Glomerular visceral epithelial cell (primary cell): Measurements from ENCODE around the gene DEAF1.
A peak's percentile ranks its signal among the peaks of the same experiment; 100 is the strongest.
"Not testable (repeated sequence)": the region's sequence is repeated elsewhere in the genome, so short reads cannot be mapped to it uniquely, and the experiment has no call there.

ENCODE experiments used
- DNase-seq: peaks from one replicate; pipeline ENCODE4 v3.0.0-alpha.2; 2016; ENCODE audit errors: extremely low spot score

The DEAF1 gene, protein sequence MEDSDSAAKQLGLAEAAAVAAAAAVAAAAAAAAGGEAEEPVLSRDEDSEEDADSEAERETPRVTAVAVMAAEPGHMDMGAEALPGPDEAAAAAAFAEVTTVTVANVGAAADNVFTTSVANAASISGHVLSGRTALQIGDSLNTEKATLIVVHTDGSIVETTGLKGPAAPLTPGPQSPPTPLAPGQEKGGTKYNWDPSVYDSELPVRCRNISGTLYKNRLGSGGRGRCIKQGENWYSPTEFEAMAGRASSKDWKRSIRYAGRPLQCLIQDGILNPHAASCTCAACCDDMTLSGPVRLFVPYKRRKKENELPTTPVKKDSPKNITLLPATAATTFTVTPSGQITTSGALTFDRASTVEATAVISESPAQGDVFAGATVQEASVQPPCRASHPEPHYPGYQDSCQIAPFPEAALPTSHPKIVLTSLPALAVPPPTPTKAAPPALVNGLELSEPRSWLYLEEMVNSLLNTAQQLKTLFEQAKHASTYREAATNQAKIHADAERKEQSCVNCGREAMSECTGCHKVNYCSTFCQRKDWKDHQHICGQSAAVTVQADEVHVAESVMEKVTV

DNA sequence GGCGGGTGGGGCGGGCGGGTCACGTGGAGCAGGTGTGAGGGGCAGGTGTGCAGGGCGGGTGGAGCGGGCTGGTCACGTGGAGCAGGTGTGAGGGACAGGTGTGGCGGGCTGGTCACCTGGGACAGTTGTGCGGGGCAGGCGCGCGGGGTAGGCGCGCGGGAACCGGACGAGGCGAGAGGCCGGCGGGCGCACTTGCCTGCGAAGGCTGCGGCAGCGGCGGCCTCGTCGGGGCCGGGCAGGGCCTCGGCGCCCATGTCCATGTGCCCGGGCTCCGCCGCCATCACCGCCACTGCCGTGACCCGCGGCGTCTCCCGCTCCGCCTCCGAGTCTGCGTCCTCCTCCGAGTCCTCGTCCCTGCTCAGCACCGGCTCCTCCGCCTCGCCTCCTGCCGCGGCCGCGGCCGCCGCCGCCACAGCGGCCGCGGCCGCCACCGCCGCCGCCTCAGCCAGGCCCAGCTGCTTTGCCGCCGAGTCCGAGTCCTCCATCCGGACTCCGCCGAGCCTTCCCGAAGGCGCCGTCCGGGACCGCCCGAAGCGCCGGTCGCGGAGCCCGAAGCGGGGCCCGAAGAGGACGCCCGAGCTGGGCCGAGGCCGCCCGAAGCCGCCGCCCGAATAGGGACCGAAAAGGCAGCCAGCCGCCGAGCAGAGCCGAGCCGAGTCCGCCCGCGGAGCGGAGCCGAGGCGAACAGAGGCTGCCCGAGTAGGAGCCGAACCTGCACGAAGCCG lies at the start of gene DEAF1:
Gene DEAF1, minus strand, starts transcription at position 660 of the 725 bp plus-strand sequence. Its CDS starts 175 bp downstream, at position 485.
- DNase-seq, result peak; percentile 99

DNA sequence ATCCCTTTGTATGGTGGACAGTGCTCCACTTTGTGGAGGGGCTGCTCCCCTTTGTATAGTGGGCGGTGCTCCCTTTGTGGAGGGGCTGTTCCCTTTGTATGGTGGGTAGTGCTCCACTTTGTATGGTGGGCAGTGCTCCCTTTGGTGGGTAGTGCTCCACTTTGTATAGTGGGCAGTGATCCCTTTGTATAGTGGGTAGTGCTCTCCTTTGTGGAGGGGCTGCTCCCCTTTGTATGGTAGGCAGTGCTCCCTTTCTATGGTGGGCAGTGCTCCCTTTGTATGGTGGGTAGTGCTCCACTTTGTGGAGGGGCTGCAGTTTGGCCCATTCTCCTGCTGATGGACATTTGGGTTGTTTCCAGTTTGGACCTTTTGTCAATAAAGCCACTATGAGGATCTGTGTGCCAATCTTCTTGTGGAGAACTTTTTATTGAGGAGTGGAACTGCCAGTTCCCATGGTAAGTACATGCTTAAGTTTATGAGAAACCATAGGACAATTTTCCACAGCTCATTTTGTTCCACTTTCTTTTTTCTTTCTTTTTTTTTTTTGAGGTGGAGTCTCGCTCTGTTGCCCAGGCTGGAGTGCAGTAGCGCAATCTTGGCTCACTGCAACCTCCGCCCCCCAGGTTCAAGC lies 47.7 kb upstream of the DEAF1 start:
- no peak for DNase-seq

DNA sequence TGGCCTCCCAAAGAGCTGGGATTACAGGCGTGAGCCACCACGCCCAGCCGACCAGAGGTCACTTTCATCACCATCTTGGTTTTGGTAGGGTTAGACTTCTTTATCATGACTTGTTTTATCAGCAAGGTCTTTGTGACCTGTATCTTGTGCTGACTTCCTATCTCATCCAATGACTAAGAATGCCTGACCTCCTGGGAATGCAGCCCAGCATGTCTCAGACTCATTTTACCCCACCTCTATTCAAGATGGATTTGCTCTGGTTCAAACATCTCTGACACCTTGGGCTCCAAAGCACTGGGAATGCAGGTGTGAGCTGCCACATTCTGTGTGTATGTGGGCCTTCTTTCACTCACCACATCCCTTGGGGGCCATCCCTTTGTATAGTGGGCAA lies 47.1 kb upstream of the DEAF1 start:
- DNase-seq, result no peak

DNA sequence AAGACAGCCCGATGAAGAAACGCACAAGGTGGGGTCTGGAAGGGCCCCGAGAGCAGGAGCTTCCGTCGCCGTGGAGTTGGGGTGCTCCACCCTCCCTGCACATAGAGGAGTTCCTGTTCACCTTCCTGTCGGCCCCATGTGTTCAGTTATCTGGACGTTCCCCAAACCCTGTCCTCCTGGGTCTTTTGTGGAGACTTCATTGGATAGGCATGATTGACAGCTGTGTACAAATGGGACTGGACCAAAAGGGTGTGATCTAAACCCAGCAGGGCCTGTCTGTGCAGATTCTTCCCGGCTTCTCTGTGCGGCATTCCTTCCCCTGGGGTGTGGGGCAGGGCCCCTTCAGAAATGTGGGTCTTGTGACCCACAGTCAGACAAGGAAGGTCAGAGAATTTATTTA lies 42.9 kb upstream of the DEAF1 start:
- DNase-seq, result not testable (repeated sequence)

DNA sequence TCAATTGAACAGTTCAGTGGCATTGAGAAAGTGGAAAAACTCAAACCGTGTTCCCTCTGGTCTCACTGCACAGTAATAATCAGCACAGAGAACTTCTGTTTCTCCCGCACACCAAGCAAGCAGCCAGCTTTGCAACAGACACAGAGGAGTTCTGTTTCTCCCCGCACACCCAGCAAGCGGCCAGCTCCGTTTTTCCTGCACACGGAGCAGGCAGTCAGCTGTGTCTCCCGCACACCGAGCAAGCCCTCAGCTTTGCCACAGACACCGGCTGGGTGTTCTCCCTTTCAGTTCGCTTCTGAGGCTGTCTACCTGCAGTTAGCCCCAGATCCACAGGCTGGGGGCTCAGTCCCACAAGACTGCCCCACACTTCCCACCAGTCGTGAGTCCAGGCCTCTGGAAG lies 42.3 kb upstream of the DEAF1 start:
- DNase-seq, result no peak

DNA sequence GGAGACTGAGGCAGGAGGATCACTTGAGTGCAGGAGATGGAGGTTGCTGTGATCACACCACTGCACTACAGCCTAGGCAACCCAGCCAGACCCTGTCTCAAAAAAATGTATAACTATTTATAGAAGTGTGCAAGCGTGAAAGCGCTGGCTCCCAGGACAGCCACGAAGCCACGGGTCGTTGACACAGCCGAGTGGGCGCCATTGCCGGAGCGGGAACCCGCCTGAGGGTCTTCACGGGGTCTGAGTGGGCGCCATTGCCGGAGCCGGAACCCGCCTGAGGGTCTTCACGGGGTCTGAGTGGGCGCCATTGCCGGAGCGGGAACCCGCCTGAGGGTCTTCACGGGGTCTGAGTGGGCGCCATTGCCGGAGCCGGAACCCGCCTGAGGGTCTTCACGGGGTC lies 39.5 kb upstream of the DEAF1 start:
- DNase-seq, result not testable (repeated sequence)

DNA sequence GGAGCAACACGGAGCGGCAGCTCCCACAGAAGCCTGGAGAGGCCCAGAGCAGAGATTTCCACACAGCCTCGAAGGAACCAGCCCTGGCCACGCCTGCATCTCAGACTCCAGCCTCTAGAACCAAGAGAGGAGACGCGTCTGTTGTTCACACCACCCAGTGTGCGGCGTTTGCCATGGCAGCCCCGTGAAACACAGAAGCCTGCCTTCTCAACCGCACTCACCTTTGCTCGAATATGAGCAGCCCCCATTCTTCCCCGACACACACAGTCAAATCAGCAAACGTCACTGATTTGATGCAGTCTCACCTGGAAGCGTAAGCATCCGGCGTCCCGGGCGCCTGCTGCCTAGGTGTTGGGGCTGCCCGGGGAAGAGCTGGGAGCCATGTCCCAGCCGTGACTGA lies 38.0 kb upstream of the DEAF1 start:
- no peak for DNase-seq

DNA sequence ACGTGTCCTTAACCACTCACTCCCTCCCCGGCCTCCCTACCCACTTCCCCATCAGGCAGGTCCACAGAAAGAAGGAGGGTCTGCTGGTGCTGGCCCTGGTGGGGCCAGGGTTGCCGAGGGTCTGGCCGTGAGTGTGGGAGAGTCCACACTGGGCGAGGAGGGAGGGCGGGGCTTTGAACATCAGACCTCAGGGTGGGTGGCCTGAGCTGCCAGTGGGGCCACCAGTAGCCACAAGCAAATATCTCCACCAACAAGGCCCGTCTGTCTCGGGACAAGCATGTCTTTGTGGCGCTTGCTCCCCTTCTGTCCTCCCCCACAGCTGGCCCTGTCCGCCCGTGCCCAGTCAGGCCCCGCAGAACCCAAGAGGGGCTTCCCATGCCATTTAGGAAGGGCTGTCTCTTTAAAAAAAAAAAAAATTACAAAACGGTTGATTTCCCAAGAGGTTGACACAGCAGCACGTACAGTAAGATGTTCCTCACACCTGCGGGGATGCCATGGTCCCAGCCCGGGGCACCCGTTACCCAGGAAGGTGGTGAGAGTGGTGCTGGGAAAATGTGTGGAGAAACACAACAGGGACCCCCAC lies 34.6 kb upstream of the DEAF1 start:
- no peak for DNase-seq

DNA sequence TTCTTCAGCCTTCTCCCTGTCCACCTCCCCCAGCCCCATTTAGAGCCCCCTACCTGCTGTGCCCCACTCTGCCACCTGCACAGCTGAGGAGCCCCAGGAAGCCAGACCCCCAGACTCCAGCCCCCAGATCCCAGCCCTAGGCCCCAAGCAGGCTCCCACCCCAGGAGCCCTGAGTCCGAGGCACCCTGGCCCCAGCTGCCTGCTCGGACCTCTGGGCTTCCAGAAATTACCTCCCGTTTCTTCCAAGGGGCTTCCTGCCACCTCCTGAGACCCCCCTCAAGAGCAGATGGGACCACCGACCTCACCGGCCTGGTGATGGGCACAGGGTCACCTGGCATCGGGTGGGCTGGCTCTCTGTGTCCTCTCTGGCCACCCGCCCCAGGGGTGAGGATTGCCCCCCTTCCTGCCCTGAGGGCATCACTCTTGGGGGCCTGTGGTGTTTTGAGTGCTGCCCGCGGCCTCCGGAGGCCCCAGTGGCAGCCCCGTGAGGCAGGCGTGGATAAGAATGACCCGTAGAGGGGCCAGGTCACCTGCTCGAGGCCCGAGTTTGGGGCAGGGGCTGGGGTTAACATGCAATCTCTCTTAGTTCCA lies 34.0 kb upstream of the DEAF1 start:
- DNase-seq, result no peak

DNA sequence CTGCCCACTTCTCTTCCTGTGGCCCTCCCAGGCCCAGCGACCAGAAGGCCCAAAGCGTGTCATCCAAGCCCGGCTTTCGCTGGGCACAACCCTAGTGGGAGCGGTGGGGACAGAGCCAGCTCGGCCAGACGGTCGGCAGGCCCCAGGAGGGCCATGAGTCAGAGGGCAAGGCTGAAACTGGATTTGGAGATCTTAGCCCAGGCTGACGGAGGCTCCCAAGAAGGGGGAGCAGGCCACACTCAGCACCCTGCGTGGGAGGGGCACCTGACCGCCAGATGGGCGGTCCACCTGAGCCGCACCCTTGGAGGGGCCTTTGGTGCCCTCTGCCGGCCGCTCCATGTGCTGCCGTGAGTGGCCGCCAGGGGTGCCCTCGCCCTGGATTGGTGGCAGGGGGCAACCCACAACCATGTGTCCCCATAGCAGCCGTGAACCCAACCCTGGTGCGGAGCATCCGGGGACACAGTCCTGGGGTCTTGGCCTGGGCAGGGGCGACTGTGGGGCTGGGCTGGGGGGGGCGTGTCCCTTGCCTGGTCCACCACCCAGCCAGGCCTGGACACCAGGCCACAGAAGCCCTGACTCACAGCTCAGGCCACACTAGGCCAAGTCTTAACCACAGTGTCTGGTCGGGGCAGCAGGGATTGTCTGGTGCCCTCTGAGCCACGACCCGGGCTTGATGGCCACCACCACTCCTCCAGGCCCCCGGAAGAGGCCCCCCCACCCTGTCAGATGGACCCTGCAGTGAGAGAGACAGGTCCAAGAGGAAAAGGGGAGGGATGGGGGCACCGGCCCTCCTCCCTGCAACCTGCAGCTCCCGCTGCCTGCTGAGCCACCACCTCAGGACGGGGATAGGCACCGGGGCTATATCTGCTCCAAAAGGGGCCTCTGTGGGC lies 33.1 kb upstream of the DEAF1 start:
- peak; percentile 98 for DNase-seq

DNA sequence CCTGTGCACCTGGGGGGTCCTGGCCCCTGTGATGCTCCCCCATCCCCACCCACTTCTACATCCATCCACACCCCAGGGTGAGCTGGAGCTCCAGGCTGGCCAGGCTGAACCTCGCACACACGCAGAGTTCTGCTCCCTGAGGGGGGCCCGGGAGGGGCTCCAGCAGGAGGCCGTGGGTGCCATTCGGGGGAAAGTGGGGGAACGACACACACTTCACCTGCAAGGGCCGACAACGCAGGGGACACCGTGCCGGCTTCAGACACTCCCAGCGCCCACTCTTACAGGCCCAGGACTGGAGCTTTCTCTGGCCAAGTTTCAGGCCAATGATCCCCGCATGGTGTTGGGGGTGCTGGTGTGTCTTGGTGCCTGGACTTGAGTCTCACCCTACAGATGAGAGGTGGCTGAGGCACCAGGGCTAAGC lies 32.3 kb upstream of the DEAF1 start:
- no peak for DNase-seq

DNA sequence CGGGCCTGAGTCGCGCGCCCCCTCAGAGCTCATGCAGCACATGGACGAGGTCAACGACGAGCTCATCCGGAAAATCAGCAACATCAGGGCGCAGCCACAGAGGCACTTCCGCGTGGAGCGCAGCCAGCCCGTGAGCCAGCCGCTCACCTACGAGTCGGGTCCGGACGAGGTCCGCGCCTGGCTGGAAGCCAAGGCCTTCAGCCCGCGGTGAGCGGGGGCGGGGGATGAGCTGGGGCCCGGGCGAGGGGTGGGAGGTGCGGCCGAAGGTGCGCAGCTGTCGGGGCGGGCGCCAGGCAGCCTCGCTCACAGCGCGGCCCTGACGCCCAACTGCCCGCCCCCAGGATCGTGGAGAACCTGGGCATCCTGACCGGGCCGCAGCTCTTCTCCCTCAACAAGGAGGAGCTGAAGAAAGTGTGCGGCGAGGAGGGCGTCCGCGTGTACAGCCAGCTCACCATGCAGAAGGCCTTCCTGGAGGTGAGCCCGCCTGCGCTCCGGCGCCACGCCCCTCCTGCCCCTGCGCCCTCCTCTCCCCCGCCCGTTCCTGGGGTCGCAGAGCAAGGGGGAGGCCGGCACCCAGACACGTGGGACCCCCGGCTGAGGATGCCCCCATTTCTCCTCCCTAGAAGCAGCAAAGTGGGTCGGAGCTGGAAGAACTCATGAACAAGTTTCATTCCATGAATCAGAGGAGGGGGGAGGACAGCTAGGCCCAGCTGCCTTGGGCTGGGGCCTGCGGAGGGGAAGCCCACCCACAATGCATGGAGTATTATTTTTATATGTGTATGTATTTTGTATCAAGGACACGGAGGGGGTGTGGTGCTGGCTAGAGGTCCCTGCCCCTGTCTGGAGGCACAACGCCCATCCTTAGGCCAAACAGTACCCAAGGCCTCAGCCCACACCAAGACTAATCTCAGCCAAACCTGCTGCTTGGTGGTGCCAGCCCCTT lies 31.5 kb upstream of the DEAF1 start:
- DNase-seq, result no peak

DNA sequence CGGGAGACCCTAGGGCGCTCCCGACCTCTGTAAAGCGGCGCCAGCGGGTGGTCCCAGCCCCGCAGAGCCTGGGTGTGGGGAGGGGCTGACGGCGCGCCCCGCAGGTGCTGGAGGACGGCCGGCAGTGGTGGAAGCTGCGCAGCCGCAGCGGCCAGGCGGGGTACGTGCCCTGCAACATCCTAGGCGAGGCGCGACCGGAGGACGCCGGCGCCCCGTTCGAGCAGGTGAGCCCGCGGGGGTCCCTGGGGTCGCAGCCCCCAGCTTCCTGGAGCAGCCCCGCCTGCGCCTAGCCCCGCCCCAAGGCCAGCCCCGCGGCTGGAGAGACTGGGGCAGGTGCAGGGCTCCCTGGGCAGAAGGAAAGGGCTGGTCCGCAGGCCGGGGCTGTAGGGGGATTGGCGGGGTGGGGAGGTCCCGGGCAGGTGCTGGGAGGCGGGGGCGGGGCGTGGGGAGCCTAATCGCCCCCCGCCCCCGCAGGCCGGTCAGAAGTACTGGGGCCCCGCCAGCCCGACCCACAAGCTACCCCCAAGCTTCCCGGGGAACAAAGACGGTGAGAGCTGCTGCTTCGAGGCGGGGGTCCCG lies 30.7 kb upstream of the DEAF1 start:
- DNase-seq, result no peak

DNA sequence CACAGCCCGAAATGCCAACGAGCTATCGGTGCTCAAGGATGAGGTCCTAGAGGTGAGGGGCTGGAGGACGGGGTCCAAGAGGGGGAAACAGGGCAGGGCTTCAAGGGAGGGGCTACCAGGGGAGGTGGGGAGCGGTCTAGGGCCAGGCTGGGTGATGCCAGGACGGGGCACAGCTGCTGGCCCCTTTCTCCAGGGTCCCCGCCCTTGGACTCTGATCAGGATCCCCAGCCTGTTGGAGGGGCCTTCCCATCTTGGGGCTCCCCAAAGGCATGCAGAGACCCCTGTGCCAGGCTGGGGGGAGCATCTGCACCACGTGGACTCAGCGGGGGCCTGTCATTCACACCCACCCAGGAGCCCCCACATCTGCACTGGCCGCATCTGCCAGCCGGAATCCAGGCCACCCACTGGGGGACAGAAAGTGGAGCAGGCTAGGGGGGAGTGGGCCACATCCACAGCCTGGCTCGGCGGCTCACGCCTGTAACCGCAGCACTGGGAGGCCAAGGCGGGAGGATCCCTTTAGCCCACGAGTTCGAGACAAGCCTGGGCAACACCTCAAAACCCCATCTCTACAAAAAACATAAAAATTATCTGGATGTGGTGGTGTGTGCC lies 29.9 kb upstream of the DEAF1 start:
- DNase-seq, result no peak

DNA sequence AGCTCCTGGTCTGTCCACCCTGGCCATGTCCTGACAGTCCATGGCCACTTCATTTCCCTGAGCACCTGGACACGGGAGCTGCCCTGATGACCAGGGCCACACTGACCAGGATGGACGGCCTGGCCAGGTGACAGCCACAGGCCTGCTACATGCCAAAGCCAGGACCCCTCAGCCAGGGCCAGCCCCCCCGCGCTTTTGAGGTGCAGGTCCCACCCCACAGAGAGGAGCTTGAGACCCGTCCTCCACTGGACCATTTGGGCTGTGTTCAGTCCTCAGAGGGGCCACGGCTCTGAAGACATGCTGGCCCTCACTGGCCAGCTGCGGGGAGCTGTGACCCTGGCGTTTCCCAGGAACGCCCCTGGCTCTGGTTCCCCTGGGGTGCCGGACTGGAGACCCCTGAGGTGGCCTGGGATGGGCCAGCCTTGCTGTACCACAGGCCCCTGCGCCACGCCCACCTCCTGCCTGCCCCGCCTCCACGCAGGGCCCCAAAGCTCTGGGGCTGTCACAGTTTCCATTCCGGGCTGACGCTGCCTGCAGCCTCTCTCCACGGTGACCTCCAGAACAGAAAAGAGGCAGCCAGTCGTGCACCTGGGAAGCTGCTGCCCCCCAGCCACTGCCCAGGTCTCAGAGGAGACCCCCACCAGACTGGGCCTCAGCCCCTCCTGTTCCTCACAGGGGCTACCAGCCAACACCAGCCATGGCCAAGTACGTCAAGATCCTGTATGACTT lies 29.2 kb upstream of the DEAF1 start:
- no peak for DNase-seq

DNA sequence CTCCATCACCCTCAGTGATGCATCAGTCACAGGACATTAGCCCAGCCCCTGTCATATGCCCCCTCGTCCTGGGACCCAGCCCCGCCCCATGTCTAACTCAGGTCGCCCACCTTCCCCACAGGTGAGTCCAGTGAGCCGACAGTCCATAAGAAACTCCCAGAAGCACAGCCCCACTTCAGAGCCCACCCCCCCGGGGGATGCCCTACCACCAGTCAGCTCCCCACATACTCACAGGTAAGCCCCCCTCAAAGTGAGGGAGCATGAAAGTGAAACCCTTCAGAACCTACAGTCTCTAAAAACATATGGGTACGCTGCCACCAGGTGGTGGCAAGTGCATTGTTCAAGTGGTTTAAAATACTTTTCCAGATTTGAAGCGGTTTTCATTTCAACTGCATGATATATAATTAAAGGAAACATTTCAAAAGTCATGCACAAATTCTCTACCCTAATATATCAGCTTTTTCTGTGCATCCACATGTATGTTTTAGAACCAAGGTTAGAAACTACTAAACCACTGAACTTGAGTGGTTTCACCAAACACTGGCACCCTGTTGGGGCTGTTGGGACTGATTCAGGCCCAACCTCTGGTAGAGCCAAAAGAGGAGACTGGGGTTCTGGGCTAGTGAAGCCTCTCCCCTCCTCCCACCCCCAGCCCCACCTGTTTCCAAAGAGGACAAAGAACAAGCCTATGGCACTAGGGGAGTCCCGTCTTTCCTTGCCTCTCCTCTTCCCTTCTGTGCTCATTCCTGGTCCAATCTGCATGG lies 28.3 kb upstream of the DEAF1 start:
- DNase-seq, result peak; percentile 58

DNA sequence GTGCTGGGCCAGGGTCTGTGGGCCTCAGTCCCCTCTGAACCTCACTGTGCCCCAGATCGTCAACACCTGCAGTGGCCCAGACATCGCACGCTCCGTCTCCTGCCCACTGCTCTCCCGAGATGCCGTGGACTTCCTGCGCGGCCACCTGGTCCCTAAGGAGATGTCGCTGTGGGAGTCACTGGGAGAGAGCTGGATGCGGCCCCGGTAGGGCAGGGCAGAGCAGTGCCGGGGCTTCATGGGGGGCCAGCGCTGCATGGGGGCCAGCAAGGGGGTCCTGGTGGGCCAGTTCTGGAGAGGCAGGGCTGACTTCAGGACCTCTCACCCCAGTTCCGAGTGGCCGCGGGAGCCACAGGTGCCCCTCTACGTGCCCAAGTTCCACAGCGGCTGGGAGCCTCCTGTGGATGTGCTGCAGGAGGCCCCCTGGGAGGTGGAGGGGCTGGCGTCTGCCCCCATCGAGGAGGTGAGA lies 27.4 kb upstream of the DEAF1 start:
- DNase-seq, result no peak
